ENCODE measurements around the gene NUDT14. TPM values are rescaled to one million over a fixed set of nuclear protein-coding genes. Genes with fewer than 3 reads are reported as not detected.

NUDT14 gene
- total RNA-seq, 1 experiment from 2014 or later, result 75.3 TPM

DNA sequence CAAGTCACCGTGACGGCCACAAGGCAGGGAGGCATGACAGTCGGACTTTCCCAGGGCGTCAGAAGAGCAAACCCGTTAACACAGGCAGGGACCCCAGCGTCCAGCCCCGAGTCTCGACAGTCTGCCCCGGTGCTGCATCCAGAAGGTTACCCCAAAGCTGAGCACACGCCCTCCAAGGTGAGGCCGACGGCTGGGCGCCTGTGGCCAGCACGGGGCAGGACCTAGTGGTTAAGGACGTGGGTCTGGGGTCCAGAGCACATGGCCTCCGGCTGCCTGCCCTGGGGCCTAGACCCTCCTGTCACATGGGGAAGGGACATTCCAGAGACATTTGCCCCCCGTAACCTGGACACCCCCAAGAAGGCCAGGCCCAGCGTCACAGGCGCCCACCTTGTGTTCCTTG is 37.5 kb upstream of the NUDT14 start:
- DNase-seq (ENCODE audit: low read depth, low spot score), result no peak
- H3K4me3 ChIP-seq (ENCODE audit: low read depth in 2 of 2, low read length in 2 of 2), result no peak overlapping the region
- 0 out of 2 replicates have a peak, but pooled peaks cover 2% of the 10 kb centered on the region for H3K36me3 ChIP-seq (ENCODE audit: control insufficient read depth, insufficient read depth, low read length)
- no peaks in the 10 kb centered on the region for H3K27me3 ChIP-seq (ENCODE audit: control insufficient read depth, insufficient read depth, low read length)
- no peaks in the 10 kb centered on the region for H3K4me1 ChIP-seq (ENCODE audit: control insufficient read depth, insufficient read depth, low read length)
- no peak overlapping the region for H3K27ac ChIP-seq (ENCODE audit: low read length)
- BruUV-seq (replicated peaks), result no TSS peak
- TF ChIP-seq, protein P1, sequence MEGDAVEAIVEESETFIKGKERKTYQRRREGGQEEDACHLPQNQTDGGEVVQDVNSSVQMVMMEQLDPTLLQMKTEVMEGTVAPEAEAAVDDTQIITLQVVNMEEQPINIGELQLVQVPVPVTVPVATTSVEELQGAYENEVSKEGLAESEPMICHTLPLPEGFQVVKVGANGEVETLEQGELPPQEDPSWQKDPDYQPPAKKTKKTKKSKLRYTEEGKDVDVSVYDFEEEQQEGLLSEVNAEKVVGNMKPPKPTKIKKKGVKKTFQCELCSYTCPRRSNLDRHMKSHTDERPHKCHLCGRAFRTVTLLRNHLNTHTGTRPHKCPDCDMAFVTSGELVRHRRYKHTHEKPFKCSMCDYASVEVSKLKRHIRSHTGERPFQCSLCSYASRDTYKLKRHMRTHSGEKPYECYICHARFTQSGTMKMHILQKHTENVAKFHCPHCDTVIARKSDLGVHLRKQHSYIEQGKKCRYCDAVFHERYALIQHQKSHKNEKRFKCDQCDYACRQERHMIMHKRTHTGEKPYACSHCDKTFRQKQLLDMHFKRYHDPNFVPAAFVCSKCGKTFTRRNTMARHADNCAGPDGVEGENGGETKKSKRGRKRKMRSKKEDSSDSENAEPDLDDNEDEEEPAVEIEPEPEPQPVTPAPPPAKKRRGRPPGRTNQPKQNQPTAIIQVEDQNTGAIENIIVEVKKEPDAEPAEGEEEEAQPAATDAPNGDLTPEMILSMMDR (IDR thresholded peaks at IDR 0.05), result no peak
- TF ChIP-seq POLR2AphosphoS5 (IDR thresholded peaks at IDR 0.05; ENCODE audit: low read depth, low read length), result no peak
- TF ChIP-seq, protein P2, sequence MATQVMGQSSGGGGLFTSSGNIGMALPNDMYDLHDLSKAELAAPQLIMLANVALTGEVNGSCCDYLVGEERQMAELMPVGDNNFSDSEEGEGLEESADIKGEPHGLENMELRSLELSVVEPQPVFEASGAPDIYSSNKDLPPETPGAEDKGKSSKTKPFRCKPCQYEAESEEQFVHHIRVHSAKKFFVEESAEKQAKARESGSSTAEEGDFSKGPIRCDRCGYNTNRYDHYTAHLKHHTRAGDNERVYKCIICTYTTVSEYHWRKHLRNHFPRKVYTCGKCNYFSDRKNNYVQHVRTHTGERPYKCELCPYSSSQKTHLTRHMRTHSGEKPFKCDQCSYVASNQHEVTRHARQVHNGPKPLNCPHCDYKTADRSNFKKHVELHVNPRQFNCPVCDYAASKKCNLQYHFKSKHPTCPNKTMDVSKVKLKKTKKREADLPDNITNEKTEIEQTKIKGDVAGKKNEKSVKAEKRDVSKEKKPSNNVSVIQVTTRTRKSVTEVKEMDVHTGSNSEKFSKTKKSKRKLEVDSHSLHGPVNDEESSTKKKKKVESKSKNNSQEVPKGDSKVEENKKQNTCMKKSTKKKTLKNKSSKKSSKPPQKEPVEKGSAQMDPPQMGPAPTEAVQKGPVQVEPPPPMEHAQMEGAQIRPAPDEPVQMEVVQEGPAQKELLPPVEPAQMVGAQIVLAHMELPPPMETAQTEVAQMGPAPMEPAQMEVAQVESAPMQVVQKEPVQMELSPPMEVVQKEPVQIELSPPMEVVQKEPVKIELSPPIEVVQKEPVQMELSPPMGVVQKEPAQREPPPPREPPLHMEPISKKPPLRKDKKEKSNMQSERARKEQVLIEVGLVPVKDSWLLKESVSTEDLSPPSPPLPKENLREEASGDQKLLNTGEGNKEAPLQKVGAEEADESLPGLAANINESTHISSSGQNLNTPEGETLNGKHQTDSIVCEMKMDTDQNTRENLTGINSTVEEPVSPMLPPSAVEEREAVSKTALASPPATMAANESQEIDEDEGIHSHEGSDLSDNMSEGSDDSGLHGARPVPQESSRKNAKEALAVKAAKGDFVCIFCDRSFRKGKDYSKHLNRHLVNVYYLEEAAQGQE (IDR thresholded peaks at IDR 0.05; ENCODE audit: insufficient read depth in 1 of 2, low read depth in 2 of 2, low read length in 1 of 2), result no peak
- in situ Hi-C loops (cut with HindIII; ENCODE audit: low pct_unique_long_range_greater_than_20kb, low sequenced_read_pairs), result no loop called here
- ChIA-PET CTCF (no interaction called here), POLR2A (no interaction called here)
- no peak for ATAC-seq
- no peaks in the 10 kb centered on the region for H3K9me3 ChIP-seq (ENCODE audit: control insufficient read depth, insufficient read depth, low read depth, low read length)
- intact Hi-C loops (cut with micrococcal nuclease; ENCODE audit: unreplicated experiment), result no loop called here

DNA sequence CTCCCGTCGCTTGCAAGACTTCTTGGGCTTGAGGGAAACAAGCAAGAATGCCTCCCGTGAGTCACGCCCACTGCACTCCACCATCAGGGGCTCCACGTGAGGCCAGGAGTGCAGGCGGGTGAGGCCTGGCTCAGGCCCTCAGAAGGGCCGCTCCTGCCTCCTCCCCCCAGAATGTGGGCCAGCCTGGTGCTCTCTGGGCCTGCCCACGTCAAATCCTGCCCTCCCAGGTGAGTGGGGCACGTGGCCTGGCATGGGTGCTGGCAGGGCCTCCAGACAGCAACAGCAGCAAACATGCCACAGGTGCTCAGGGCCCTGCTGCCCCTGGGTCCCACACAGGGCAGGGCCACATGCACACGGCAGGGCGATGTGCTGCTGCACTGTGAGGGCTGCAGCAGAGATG is 36.7 kb upstream of the NUDT14 start:
- H3K4me1 ChIP-seq (ENCODE audit: control insufficient read depth, insufficient read depth, low read length), result no peaks in the 10 kb centered on the region

More for the DNA sequence above, 36.7 kb upstream of the NUDT14 start:
- no peak overlapping the region for H3K27ac ChIP-seq (ENCODE audit: low read length)
- BruUV-seq (replicated peaks), result no TSS peak
- TF ChIP-seq, protein P2 (IDR thresholded peaks at IDR 0.05; ENCODE audit: insufficient read depth in 1 of 2, low read depth in 2 of 2, low read length in 1 of 2), result no peak
- TF ChIP-seq SIN3A (IDR thresholded peaks at IDR 0.05; ENCODE audit: borderline replicate concordance, insufficient read depth, low read depth, low read length) (no peak), TCF7L2 (IDR thresholded peaks at IDR 0.05; ENCODE audit: low read depth, low read length) (no peak), POLR2AphosphoS5 (IDR thresholded peaks at IDR 0.05; ENCODE audit: low read depth, low read length) (no peak)
- TF ChIP-seq, protein P1 (IDR thresholded peaks at IDR 0.05), result no peak
- 0 out of 2 replicates have a peak, but pooled peaks cover 2% of the 10 kb centered on the region for H3K36me3 ChIP-seq (ENCODE audit: control insufficient read depth, insufficient read depth, low read length)
- H3K9me3 ChIP-seq (ENCODE audit: control insufficient read depth, insufficient read depth, low read depth, low read length), result no peaks in the 10 kb centered on the region
- H3K27me3 ChIP-seq (ENCODE audit: control insufficient read depth, insufficient read depth, low read length), result no peaks in the 10 kb centered on the region
- intact Hi-C loops (cut with micrococcal nuclease; ENCODE audit: unreplicated experiment), result no loop called here
- CTCF ChIA-PET, result no interaction called here
- H3K4me3 ChIP-seq (ENCODE audit: low read depth in 2 of 2, low read length in 2 of 2), result no peak overlapping the region
- ATAC-seq, result no peak
- no peak for DNase-seq (ENCODE audit: low read depth, low spot score)
- POLR2A ChIA-PET, result no interaction called here
- in situ Hi-C loops (cut with HindIII; ENCODE audit: low pct_unique_long_range_greater_than_20kb, low sequenced_read_pairs), result no loop called here
